Kidney capillary endothelial cell (primary cell): ENCODE measurements around the gene BIVM.

Source experiments
- DNase-seq: peaks from one replicate; pipeline ENCODE4 v3.0.0-alpha.2; 2018; ENCODE audit warnings: low spot score

Gene BIVM

GRCh38 chr13:102788683-102789082 lies 10.2 kb upstream of the BIVM start:
- DNase-seq = no peak

DNA sequence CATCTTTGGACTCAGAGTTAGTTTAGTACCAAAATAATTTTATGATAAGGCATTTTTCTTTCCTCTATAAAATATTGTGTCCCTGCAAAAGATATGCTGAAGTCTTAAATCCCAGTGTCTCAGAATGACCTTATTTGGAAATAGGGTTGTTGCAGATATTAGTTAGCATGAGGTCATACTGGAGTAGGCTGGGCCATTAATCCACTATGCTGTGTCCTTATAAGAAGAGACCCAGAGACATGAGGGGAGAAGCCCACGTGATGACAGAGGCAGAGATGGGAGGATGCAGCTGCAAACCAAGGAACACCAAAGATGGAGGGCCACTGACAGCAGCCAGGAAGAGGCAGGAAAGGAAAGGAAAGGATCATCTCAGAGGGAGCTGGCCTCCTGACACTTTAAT lies 6.5 kb upstream of the BIVM start:
- DNase-seq = no peak

- DNase-seq = no peak
Measured at GRCh38 chr13:102793611-102794355, 5.1 kb upstream of the BIVM start.

DNA sequence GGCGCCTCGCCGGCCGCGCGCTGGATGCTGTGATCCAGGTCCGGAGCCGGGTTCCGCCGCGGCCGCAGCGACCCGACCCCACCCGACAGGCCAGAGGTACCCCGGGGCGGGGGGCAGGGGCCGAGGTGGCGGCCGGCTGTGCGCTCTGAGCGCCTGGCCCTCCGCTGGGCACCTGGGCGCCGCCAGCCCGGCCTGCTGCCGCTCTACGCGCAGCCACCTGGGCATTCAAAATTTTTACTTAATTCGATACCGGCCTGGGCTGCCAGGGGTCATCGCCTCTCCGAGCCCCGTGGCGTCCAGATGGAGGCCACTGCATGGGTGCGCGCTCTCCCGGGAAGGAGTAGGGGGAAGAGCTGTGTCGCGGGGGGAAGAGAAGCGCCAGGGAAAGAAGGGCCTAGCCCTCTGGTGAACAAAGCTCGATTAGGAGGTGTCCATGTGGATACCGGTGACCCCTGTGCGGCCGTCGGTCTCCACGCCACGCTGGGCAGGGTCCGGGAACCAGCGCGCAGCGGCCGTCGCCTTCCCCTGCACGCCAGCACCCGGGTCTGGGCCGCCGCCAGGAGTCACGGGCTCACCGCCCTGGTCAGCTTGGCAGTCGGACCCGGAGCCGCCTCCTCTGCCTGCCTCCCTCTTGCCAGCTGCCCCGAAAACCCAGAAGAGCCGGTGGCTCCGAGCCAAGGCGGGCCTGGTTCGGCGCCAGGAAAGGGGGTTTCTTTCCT lies 666 bp downstream of the BIVM start:
- no peak for DNase-seq

DNA sequence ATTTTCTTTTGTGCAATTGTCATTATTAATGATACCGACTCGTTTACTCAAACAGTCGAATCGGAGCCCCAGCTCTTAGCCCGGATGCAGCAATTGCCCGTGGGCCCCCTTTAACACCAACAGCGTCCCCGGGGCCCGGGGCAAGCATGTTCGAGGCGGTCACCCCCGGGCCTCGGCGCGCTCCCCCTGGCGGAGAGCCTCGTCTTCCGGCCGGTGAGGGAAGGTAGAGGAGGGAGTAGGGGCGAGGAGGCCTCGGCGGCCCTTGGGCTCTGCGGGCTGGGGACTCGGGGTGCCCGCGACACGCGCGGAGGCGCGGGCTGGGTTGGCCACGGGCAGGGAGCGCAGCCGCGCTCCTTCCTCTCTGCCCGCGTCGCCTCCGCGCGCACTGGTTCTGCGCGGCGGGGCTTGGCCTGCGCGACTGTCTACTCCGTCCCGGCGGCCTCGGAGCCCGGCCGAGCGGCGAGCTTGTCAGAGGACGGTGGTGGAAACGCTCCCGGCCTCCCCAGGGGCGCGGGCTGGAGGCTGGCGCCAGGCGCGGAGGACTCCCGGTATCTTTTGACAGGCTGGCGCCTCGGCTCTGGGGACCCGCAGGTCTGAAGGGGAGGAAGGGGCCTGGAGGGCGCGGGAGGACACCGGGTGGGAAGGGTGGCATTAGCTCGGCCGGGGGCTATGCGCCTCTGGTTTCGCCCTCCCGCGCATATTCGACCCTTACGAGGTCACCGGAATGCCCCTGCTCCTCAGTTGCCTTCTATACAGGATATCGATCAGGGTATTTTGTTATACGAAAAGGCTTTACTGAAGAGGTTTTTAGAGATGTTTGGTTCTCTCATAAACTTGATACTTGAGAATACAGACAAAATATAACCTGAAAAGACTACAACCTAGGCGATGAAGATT lies 1.5 kb downstream of the BIVM start:
- DNase-seq = peak; percentile 65

DNA sequence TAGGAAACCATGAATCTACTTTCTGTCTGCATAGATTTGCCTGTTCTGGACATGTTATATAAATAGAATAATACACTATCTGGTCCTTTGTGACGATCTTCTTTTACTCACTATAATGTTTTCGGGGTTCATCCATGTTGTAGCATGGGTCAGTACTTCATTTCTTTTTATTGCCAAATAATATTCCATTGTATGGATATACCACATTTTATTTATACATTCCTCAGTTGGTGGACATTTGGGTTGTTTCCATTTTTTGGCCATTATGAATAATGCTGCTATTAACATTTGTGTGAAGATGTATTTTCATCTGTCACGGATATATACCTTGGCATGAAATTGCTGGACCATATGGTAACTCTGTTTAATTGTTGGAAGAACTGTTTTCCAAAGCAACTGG lies 6.8 kb downstream of the BIVM start:
- no peak for DNase-seq

DNA sequence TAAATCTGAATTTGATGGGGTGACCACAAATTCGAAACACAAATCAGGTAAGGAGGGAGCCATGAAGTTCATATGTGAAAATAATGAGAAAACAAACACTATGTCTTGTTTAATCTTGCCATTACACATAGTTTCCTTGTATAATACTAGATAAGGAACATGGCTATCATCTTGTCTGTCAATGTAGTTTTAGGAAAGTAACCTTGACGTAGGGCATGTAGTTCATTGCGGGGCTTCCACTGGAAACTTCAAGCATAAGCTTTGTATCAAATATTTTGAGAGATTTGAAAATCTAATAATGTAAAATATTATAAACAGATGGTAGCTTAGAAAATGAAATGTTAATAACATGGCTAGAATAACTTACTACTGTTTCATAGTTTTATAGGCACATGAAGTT lies 8.8 kb downstream of the BIVM start:
- no peak for DNase-seq

DNA sequence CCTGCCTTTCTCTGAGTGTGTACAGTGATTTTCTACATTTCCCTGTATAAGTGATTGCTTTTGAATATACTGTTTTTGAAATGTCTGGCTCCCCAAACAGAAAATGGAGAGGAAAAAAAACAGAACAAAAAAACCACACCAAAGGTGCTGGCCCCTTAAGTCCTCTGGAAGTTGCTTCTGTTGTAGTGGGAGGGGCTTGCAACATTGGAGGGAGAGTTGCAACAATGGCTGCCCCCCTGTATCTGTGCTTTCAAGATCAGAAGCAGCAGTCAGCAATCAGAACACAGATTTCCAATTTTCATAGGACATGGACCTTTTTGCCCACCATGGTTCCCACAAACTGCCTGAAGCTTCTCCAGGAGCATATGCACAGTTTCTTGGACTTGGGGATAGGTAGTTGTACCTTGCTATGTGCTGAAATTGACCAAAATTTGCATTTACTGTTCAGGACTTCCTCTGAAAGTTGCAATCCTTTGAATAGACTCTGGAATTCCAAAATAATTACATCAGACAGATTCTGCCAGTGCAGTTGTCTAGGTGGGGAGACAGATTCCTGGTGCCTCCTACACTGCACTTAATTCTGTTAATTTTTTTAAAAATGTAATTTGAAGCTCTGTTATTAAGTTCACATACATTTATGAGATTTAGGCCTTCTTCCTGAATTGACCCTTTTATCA lies 13.8 kb downstream of the BIVM start:
- DNase-seq = no peak

DNA sequence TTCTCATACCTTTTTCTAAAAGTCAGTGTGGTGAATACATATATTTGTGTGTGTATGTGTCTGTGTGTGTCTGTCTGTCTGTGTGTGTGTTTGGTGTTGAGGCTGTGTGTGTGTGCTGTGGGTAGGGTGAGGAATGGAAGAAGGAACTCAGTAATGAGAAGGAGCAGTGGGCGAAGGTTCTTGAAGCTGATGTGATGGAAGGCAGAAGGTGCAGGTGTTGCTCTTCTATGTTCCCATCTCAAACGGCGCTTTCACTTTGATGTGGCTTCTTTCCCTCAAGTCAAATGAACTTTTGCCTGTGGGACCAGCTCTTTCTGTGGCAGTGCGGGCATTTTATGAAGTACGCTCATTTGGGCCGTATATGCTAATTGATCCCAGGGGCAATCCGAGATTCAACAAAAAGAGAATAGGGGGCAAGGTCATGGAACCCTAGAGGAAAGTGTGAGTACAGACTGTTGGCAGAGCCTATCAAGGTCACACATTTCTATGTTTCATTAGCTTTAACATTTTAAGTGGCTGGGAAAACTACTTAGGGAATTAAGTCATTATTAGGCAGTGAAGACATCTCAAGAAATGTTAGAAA lies 15.2 kb downstream of the BIVM start:
- DNase-seq = no peak

DNA sequence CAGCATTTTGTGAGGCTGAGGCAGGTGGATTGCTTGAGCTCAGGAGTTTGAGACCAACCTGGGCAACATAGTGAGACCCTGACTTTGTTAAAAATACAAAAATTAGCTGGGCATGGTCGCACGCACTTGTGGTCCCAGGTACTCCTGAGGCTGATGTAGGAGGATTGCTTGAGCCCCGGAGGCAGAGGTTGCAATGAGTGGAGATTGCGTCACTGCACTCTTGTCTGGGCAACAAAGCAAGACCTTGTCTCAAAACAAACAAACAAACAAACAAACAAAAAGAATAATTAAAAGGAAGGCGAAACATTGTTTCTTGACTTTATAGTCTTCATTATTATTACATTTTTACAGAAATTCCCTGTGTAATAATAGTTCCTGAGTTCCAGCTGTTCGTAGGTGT lies 15.9 kb downstream of the BIVM start:
- DNase-seq = no peak

GRCh38 chr13:102815788-102816187 lies 16.9 kb downstream of the BIVM start:
- DNase-seq = no peak

- DNase-seq = no peak
Measured at GRCh38 chr13:102816708-102817107, 17.8 kb downstream of the BIVM start.

- DNase-seq = no peak
Measured at GRCh38 chr13:102817241-102817640, 18.3 kb downstream of the BIVM start.

DNA sequence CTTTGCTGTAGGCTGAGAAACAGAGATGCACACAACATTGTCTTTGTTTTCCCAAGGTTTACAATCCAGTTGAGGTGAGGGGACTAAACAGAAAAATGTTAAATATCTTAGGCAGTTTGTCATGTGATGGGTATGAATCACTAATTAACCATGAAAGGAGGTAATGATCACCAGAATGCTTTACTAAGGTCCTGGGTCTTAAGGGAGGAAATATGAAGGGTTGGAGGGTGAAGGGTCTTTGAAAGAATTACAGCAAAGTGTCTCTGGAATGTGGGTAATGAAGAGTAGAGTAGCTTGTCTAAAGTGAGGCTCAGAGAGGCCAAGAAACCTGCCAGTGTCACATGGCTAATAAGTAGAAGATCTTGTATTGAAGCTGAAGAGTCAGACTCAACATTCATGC lies 19.0 kb downstream of the BIVM start:
- DNase-seq = no peak

DNA sequence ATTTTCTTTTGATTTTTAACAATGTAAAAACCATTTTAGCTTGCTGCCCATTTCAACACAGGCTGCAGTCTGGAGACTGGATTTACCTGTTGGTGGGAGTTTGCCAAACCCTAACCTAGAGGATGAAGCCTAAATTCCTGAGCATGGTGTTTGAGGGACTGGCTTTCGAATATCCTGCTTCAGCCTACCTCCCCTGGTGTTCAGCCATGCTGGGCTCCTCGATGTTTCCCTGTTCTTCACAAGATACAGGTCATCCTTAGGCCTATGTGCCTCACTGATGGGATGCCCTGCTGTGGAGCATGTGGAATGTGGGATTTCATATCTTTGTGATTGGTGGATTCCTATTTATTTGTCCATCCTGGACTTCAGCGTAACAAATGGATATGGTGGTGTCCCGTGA lies 26.5 kb downstream of the BIVM start:
- no peak for DNase-seq

GRCh38 chr13:102825921-102826706 lies 27.2 kb downstream of the BIVM start:
- DNase-seq = peak; percentile 80

DNA sequence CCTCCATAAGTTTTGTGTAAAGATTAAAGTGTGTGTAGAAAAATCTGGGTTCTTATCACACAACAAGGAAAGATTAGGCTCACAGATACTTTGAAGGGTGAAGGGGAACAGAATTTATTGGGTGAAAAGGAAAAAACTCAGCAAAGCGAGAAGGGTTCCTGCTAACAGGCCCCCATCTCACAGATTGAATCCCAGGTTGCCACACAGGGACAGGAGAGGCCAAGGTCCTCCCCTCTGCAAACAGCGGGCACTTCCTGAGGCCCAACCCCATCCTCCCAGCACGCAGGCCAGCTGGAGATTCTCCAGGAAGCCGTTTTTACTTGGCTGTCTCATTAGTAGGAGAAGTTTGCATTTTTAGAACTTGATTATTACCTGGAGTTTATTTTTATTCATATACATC lies 31.7 kb downstream of the BIVM start:
- no peak for DNase-seq

DNA sequence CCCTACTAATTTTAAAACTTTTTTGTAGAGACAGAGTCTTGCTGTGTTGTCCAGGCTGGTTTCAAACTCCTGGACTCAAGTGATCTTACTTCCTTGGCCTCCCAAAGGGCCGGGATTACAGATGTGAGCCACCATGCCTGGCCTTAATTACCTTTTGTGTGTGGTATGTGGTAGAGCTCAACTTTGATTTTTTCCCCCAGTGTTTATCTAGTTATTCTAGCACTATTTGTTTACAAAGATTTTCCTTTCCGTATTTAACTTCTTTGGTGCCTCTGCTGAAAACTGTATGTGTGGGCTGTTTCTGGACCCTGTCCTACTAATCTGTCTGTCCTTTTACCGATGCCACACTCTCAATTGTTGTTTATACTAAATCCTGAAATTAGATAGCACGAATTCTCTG lies 37.6 kb downstream of the BIVM start:
- DNase-seq = no peak

DNA sequence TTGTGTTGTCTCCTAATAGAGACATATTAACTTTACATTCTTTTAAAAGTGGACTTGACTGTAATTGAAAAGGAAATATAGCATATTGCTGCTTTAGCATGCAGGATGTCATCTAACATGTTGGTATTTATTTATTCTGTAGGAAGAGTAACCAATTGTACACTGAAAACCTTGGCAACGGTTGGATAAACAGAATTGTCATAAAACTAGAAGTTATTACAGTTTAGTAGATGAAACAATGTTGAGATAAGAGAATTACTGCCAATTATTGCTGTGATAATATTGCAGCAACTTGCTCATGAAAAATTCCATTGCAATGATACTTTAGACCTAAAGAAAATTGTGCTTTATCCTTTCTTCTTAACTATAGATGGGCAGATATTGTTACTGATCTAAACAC lies 39.4 kb downstream of the BIVM start:
- no peak for DNase-seq

DNA sequence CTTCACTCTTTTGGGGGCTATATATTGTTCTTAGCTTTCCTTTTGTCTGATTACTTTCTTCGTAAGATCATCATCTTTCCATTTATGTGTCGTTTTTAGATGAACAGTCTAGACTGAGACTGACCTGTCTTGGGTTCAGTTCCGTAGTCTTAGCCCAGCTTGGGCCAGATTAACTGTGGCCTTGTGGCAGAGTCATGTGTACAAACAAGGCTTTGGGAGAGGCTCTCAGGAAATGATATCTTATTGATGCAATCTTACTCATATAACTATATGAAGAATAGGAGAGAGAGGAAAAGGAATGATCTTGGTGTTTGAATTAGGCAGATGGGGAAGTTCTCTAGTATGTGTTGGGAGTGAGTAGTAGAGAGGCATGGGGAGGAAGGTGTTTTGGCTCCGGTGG lies 40.1 kb downstream of the BIVM start:
- DNase-seq = no peak

DNA sequence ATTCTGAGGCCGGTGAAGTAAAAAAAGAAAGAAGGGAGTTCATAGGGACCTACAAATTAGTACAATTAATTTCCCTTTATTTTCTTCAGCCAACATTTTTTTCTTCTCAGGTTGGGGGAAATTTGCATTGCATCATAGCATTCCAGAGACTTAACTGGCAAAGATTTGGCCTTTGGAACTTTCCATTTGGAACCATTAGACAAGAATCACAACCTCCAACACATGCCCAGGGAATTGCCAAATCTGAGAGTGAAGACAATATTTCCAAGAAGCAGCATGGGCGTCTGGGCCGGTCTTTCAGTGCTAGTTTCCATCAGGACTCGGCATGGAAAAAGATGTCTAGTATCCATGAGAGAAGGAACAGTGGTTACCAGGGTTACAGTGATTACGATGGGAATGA lies 40.5 kb downstream of the BIVM start:
- no peak for DNase-seq
